Stimulated activated CD4-positive, alpha-beta T cell treated with anti-CD3 and anti-CD28 coated beads, Interleukin-2, amount 100 ng/mL, for 48 hours (primary cell): Measurements from ENCODE around the gene UBE4B.
"Not testable (repeated sequence)": the region's sequence is repeated elsewhere in the genome, so short reads cannot be mapped to it uniquely, and the experiment has no call there.

Source experiments
- DNase-seq, 2 donors: peaks; one replicate each; pipeline ENCODE4 v3.0.0-alpha.2; 2020

Gene UBE4B

DNA sequence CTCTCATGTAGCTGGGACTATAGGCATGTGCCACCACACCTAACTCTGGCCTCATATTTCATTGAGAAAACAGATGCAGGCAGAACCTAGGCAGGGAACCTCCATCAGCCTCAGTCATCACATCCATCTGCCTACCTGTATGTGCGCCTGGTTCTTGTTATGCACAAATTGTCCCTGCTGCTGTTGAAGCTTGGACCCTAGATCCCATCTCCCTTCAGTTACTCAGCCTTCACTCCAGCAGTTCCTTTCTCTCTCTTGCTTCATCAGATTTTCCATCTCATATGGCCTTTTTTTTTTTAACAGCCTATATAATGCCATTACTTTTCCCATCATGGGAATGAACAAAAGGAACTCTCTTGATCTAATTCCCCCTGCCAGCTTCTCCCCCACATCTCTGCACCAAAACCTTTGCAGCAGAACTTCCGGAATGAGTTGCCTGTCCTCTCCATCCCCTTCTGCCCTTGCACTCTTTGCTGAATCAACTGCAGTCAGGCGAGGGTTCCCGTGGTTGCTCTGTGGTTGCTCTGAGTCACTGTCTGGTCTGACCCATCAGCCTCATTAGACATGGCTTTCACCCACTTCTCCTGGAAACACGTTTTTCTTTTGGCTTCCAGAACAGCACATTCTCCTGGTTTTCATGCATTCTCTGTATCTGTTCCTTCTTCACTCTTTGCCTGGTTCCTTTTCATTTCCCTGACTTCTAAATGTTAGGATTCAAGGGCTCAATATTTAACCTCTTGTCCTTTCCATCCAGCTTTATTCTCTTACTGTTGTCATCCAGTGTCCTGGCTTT lies 41.5 kb downstream of the UBE4B start:
- peak; percentile 52 to 55 for DNase-seq

DNA sequence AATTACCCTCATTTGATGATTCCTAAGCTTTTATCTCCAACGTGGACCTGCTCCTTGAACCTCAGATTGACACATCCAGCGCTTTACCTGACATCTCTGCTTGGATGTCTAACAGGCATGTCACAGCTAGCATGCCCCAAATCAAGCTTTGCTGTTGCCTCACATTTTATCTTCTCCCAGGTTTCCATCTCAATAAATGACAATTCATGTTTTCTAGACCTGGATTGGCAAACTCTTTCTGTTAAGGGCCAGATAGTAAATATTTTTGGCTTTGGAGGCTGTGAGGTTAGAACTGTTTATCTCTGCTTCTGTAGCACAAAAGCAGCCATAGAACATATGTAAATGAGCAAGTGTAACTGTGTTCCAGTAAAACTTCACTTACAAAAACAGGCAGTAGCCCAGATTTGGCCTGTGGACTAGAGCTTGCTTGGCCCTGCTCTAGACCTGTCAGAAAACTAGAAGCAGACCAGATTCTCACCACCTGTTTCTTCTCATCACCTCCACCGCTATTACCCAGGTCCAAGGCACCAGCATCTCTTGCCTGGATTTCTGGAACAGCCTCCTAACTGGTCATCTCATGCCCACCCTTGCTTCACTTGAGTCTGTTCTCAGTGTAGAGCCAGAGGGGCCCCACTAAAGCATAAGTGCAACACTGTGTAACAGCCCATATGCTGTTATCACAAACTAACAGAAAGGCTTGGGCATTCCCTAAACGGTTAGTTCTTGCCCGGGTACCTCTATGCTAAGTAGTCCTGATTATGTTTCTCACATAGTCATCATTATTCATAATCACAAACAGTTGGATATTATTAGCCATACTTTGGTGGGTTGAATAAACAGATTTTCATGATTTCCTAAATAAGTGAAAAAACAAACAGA lies 42.3 kb downstream of the UBE4B start:
- DNase-seq = no peak

DNA sequence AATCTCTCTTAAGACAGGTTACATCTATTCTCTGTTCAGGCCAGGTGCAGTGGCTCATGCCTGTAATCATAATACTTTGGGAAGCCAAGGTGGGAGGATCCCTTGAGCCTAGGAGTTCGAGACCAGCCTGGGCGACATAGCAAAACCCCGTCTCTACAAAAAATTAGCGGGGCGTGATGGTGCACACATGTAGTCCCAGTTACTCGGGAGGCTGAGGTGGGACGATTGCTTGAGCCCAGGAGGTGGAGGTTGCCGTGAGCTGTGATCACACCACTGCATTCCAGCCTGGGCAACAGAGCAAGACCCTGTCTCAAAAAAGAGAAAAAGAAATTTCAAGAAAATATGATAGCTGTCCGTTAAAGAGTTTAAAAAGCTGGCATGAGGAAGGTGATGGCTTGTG lies 43.0 kb downstream of the UBE4B start:
- DNase-seq = no peak

DNA sequence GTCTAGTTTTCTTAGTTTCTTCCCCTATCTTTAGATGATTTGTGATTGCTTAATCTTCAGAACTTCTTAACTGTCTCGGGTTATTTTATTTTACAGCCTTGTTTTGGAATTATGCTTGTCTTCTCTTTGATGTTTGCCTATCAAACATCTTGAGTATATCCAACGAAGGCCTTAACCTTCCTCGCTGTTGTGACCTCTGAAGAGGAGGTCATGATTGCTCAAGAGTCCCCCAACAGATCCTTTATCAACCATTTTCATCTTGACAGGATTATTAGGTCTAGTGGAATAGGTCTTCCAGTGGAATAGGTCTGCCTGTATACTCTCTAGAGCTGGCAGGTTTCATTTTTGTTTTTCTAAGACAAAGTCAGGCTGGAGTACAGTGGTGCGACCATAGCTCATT lies 45.7 kb downstream of the UBE4B start:
- DNase-seq = no peak

DNA sequence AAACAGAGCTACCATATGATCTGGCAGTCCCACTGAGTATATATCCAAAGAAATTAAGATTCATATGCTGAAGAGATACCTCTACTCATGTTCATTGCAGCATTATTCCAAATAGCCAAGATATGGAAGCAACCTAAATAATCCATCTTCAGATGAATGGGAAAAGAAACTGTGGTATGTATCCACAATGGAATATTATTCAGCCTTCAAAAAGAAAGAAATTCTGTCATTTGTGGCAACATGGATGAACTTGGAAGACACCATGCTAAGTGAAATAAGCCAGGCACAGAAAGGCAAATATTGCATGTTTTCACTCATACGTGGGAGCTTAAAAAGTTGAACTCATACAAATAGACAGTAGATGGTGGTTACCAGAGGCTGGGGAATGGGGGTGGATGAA lies 47.8 kb downstream of the UBE4B start:
- no peak for DNase-seq

DNA sequence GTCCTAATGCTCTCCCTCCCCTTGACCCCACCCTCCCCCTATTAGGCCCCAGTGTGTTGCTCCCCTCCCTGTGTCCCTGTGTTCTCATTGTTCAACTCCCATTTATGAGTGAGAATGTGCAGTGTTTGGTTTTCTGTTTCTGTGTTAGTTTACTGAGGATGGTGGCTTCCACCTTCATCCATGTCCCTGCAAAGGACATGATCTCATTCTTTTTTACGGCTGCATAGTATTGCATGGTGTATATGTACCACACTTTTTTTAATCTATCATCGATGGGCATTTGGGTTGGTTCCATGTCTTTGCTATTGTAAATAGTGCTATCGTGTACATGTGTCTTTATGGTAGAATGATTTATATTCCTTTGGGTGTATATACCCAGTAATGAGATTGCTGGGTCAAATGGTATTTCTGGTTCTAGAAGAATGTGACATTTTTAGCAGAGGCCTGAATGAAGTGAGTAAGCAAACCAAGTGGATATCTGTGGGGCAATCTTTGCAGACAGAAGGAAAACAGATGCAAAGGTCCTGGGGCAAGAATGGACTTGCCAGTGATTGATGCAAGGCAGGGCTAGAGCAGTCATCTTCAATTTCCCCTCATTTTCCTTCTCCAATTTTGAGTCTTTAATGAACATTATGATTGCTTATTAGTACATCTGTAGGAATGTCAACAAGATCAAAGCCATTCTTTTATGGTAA lies 50.2 kb downstream of the UBE4B start:
- no peak for DNase-seq

DNA sequence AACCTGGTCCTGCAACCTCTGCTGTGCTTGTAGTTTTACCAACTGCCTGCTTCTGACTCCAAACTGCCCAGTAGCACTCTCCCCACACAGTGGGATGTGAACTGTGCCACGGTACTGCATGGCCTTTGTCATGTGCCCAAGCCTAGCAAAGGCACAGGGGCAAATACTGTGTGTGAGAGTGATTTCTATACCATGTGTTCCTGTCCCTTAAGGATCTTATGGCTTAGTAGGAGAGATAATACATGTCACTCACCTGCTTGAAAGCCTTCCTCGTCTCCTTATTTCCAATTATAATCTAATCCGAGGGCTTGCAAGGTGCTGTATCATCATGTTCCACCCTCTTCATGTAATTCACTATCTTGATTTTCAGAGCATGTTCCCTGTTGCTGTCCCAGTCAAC lies 51.3 kb downstream of the UBE4B start:
- no peak for DNase-seq

DNA sequence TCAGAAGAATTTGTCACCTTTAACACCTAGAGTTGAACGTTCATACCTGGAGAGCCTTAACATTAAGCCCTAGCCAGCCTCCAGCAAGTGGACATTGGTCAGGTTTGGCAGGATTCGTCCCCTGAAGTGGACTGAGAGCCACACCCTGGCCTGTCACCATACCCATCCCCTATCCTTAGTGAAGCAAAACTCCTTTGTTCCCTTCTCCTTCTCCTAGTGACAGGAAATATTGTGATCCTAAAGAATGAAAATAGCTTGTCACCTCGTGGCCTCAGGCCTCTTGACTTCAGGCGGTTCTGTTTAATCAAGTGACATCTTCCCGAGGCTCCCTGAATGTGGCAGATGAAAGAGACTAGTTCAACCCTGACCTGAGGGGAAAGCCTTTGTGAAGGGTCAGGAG lies 52.3 kb downstream of the UBE4B start:
- no peak for DNase-seq

DNA sequence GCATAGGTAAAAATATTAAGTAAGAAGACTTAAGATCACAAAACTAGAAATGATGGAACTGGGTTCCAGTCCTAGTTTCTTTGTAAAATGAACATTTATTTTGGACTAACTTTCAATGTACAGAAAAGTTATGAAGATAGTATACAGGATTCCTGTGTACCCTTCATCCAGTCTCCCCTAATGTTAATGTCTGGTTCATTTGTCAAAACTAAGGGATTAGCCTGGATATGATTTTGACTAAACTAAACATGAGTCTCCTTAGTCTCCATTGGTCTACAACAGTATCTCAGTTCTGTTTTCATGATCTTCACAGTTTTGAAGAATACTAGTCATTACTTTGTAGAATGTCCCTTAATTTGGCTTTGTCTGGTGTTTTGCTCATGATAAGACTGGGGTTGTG lies 54.5 kb downstream of the UBE4B start:
- no peak for DNase-seq

DNA sequence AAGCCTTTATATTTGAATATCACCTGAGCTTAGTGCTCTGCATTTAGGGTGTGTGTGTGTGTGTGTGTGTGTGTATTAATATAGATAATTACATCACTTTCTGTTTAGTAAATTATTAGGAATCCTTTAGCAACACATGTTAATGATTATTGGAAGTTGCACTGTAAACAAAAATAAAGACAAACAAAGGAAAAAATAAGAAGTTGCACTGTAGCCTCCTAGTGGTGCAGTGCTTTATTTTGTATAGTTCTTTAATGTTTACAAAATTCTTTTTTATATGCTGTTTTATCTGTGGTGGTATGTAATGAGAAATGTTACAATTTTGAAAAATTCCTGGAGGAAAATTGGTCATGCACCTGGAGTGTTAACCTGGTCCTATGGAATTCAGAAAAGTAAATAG lies 69.2 kb downstream of the UBE4B start:
- DNase-seq = no peak

DNA sequence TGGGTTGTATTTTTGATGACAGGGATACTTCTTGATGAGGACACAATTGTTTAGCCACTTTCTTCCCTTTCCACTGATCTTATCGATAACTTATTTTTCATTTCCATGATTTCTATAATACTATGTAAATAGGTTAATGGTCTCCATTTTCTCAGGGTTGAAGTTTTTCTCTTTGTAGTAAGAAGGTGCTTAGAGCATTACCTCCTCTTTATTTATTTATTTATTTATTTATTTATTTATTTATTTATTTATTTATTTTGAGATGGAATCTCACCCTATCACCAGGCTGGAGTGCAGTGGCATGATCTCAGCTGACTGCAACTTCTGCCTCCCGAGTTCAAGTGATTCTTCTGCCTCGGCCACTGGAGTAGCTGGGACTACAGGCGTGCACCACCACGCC lies 70.4 kb downstream of the UBE4B start:
- no peak for DNase-seq

DNA sequence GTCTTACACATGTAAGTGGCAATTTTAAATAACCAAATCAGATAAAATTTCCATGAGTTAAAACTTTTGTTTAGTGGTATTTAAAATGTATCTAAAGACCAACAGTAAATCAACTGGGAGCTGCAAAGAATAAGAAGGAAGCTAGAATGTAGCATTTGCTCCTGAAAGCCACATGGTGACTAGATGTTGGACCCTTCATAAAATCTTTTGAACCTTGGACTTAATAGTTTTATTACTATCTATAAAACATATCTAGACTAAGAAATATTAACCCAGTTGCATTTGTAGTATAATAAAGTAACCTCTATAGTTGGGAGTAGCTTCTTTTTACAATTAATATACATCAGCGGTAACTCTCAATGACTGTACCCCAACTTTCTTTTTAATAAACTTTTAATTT lies 72.1 kb downstream of the UBE4B start:
- no peak for DNase-seq

DNA sequence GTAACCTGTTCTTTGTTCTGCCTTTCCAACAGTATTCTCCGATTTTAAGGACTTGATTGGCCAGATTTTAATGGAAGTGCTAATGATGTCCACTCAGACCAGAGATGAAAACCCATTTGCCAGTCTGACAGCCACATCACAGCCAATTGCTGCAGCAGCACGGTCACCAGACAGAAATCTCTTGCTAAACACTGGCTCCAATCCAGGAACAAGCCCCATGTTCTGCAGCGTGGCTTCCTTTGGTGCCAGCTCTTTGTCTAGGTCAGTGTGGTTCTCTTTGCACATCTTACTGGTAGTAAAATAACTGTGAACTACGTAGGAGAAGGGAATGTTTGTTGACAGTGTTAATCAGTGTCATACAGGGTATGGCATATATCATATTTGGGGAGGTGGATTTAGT lies 72.7 kb downstream of the UBE4B start:
- DNase-seq = no peak

DNA sequence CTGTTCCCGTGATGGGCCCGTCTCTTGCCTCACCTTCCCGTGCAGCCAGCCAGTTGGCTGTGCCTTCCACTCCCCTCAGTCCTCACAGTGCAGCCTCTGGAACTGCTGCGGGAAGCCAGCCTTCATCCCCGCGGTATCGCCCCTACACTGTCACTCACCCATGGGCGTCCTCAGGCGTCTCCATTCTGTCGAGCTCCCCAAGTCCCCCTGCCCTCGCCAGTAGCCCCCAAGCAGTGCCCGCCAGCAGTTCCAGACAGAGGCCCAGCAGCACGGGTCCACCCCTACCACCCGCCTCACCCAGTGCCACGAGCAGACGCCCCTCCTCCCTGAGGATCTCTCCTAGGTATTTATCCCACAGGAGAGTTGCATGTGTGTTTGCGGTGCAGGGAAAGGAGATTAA lies 73.5 kb downstream of the UBE4B start:
- DNase-seq = no peak

DNA sequence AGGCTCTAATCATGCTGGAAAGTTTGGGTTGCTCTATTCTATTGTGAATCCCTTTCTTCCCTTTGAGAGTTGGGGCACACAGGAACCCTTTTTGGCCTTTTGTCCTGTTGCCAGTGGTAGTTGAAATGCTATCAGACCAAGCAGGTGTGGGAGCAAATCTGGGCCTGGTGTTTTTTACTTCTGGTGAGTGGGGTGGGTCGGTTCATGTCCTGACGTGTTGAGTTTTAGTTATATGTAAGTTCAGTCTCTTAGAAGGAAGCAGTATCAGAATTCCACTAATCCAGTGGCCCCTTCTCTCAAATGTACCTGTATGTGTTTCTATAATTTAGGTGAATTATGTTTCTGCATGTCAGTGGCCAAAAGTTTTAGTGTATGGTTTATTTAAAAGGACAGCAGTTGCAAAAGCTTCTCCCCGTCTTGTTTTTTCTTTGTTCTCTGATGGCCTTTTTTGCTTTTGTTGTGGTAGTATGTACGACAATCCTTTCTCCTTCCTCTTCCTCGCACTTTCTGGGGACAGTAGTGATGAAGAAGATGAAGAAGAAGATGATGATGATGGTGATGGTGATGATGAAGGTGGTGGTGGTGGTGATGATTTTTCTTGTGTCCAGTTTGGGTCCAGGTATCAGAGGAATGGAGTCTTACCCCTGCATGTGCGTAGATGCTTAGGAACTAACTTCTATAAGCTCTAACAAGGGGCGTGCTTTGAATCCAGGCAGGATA lies 74.2 kb downstream of the UBE4B start:
- DNase-seq = no peak

DNA sequence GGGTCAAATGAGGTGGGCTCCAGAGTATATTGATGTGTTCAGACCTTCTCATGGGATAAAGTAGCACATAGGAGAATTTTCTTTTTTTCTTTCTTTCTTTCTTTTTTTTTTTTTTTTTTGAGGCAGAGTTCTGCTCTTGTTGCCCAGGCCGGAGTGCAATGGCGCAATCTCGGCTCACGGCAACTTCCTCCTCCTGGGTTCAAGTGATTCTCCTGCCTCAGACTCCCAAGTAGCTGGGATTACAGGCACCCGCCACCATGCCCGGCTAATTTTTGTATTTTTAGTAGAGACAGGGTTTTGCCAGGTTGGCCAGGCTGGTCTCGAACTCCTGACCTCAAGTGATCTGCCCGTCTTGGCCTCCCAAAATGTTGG lies 74.7 kb downstream of the UBE4B start:
- not testable (repeated sequence) for DNase-seq

DNA sequence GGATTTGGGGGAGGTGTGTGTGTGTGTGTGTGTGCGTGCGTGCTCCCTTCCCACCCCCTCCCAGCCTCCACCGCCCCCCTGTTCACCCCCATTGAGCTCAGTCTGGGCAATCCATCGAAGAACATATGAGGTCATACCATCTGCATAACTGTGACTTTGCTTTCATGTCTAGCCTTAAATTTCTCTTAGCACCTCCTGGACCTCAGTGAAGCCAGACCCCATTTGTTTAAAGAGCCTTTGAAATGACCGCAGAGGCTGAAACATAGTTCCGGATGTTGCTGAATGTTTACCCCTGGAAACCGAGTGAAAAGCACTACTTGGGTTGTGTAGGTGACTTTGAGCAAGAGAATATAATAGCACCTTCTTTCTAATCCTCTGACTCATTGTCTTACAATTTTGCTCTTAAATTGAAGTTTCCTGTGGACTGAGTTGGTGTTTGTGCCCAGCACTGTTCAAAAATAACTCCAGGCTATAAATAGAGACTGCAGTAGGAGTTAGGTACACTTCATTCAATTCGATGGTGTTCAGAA lies 75.4 kb downstream of the UBE4B start:
- no peak for DNase-seq

DNA sequence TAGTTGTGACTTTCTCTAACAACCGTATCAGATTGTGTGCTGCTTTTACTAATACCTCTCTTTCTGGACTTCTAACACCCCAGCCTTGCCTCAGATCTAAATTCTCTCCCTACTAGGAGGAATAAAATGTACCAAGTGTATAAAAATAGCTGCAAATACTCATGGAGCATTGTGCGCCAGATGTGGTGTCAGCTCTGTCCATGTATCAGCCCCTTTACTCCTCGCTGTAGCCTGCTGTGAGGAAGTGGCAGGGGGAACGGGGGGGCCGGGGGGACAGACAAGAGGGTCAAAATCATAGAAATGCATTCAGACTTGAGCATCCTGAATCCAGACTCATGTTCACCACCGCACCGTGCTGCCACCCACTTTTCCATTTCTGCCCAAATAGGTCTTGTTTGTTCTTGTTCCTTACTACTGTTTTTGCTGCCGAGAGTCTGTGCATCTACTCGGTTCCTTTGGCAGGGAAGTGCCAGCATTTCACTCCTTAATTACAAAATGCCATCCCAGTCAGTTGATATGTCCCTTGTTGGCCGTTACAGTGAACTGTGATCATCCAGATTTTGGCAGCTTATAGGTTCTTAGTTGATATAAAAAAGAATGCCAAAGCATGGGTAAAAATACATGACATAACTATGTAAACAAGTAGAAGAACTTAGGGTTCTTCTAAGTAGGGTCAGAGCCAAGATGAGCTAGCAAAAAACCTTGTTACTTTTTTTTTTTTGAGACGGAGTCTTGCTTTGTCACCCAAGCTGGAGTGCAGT lies 76.4 kb downstream of the UBE4B start:
- DNase-seq = no peak

DNA sequence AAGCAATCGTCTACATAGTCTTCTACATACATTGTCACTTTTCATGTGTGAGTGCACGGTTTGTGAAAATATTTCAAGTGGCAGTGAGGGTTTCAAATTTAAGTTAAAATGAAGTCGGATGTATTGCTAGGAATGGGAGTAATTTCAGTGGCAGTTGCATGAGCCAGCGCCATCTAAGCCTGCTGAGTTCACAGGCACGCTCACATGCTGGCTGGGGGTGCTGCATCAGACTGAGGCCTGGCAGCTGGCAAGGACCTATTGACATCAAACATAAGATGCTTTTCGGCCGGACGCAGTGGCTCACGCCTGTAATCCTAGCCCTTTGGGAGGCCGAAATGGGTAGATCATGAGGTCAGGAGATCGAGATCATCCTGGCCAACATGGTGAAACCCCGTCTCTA lies 80.7 kb downstream of the UBE4B start:
- no peak for DNase-seq

DNA sequence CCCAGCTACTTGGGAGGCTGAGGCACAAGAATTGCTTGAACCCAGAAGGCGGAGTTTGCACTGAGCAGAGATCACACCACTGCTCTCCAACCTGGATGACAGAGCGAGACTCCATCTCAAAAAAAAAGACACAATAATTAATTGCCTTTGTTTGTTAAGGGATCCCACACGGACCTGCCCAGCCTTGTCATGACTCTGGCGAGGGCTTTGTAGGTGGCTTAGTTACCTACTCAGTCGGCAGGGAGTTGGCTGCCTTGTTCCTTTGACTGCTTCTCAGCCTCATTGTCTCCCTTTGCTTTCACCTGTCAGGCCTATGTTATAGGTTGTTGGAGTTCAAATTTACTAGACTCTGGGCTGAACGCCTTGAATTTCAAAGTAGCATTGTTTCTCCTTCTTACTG lies 82.0 kb downstream of the UBE4B start:
- DNase-seq = no peak

DNA sequence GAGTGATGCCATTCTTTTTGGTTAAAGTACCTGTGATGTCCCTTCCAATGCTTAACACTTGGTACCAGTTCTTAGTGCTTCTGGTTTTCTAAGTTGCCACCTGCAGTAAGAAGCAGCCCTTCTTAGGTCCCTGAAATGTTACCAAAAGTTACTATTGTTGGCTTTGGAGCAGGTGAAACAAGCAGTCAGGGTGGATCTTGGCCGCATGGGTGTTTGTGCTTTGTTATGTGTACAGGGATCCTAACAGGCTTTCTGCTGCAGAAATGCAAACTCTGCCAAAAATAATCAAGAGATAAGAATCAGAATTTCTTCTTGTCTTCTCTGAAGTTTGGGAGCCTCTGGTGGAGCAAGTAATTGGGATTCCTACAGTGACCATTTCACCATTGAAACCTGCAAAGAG lies 84.4 kb downstream of the UBE4B start:
- no peak for DNase-seq

DNA sequence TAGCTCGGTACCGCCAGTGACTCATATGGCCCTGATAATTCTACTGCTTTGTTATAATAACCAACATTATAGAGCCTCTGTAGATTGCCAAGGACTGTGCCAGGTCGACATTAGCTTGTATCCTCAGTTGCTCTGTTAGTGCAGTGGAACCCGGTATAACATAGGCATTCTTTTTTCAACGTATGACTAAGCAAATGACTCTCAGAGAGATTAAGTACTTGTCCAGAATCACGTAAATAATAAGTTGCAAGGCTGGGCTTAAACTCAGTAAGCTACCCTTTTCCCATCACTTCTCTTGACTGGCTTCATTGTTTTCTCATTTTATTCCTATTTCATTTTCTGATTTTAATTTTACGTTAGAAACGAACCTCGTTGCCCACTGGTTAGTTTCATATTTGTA lies 85.1 kb downstream of the UBE4B start:
- no peak for DNase-seq
